Osteoblast (primary cell): ENCODE results near the gene FAM110C. TPM values are rescaled to one million over a fixed set of nuclear protein-coding genes. Genes with fewer than 3 reads are reported as not detected.

Experiments
- DNase-seq: peaks from one replicate; pipeline ENCODE4 v3.0.0; 2011; ENCODE audit warnings: low spot score, mixed read lengths; ENCODE audit not compliant: insufficient read length; ENCODE audit errors: missing footprints
- H2AFZ ChIP-seq: 2 replicates; pipeline ENCODE4 v1.6.0; 2011; ENCODE audit warnings: mild to moderate bottlenecking, low read length
- H3K27ac ChIP-seq: 2 replicates; pipeline ENCODE4 v1.5.1; 2011; ENCODE audit warnings: mild to moderate bottlenecking, low read depth, low read length, moderate library complexity
- H3K27me3 ChIP-seq: 2 replicates; pipeline ENCODE4 v1.6.0; 2012; ENCODE audit warnings: mild to moderate bottlenecking, control low read depth, inconsistent platforms, low read length, moderate library complexity; ENCODE audit not compliant: insufficient read depth
- H3K36me3 ChIP-seq: 2 replicates; pipeline ENCODE4 v1.5.1; 2011; ENCODE audit warnings: mild to moderate bottlenecking, low read length, control low read depth, moderate library complexity; ENCODE audit not compliant: insufficient read depth
- H3K4me1 ChIP-seq: 2 replicates; pipeline ENCODE4 v1.5.1; 2011; ENCODE audit warnings: mild to moderate bottlenecking, low read length, control low read depth, moderate library complexity; ENCODE audit not compliant: insufficient read depth
- H3K4me2 ChIP-seq: 2 replicates; pipeline ENCODE4 v1.6.0; 2011; ENCODE audit warnings: mild to moderate bottlenecking, low read length; ENCODE audit not compliant: insufficient read depth
- H3K4me3 ChIP-seq: fragments of 200-600 bp; sonication (generic); 3 replicates; pipeline ENCODE4 v1.5.1; 2012; ENCODE audit warnings: mild to moderate bottlenecking, low read length, inconsistent platforms; ENCODE audit not compliant: insufficient read depth
- H3K79me2 ChIP-seq: 2 replicates; pipeline ENCODE4 v1.6.0; 2012; ENCODE audit warnings: mild to moderate bottlenecking, low read length, control low read depth, inconsistent platforms; ENCODE audit not compliant: insufficient read depth
- H3K9me3 ChIP-seq: 2 replicates; pipeline ENCODE4 v1.5.1; 2011; ENCODE audit warnings: low read depth, low read length, control low read depth
- H4K20me1 ChIP-seq: 2 replicates; pipeline ENCODE4 v1.6.0; 2012; ENCODE audit warnings: mild to moderate bottlenecking, low read length, control low read depth; ENCODE audit not compliant: insufficient read depth
- CTCF ChIP-seq: IDR thresholded peaks from 2 replicates; pipeline ENCODE4 v1.5.1; 2011; ENCODE audit warnings: mild to moderate bottlenecking, low read depth, low read length, moderate library complexity; ENCODE audit errors: extremely low read depth
- total RNA-seq: library from RNA; depleted of rRNA; stranded (reverse); fragments of >200 nt; gene quantifications from 2 replicates; pipeline ENCODE4 v1.2.3, GENCODE V29; 2012

The FAM110C gene
- total RNA-seq, 1 donor = not detected

- no peaks in the 10 kb centered on the region for H3K36me3 ChIP-seq
- H3K27me3 ChIP-seq = no peaks in the 10 kb centered on the region
- no peak overlapping the region for H3K27ac ChIP-seq
- H4K20me1 ChIP-seq = no peaks in the 10 kb centered on the region
- no peaks in the 10 kb centered on the region for H3K4me1 ChIP-seq
- H2AFZ ChIP-seq = no peak overlapping the region
- DNase-seq = no peak
- no peak overlapping the region for H3K4me3 ChIP-seq
- H3K9me3 ChIP-seq = peaks cover 11% of the 10 kb centered on the region
- H3K4me2 ChIP-seq = no peak overlapping the region
- TF ChIP-seq CTCF = no peak
- no peaks in the 10 kb centered on the region for H3K79me2 ChIP-seq
These were observed 9.5 kb upstream of the FAM110C start for GRCh38 chr2:55587-56448.

- Histone ChIP-seq H3K27ac (no peak overlapping the region), H3K27me3 (peaks cover 4% of the 10 kb centered on the region), H3K9me3 (no peaks in the 10 kb centered on the region), H2AFZ (no peak overlapping the region), H3K4me1 (no peaks in the 10 kb centered on the region), H3K36me3 (no peaks in the 10 kb centered on the region), H3K79me2 (no peaks in the 10 kb centered on the region), H3K4me2 (no peak overlapping the region), H4K20me1 (no peaks in the 10 kb centered on the region), H3K4me3 (no peak overlapping the region)
- DNase-seq = no peak
- TF ChIP-seq CTCF = no peak
These were observed 5.3 kb upstream of the FAM110C start for GRCh38 chr2:51613-52012.

- H4K20me1 ChIP-seq = no peaks in the 10 kb centered on the region
- H3K9me3 ChIP-seq = no peaks in the 10 kb centered on the region
- no peak overlapping the region for H3K4me3 ChIP-seq
- DNase-seq = no peak
- peaks cover 10% of the 10 kb centered on the region for H3K27me3 ChIP-seq
- H3K4me1 ChIP-seq = no peaks in the 10 kb centered on the region
- no peaks in the 10 kb centered on the region for H3K36me3 ChIP-seq
- no peak overlapping the region for H3K4me2 ChIP-seq
- TF ChIP-seq CTCF = no peak
- H3K79me2 ChIP-seq = no peaks in the 10 kb centered on the region
- no peak overlapping the region for H3K27ac ChIP-seq
- H2AFZ ChIP-seq = no peak overlapping the region
These were observed 1.4 kb upstream of the FAM110C start for GRCh38 chr2:47737-48136.

GRCh38 chr2:47346-47725 is 1.0 kb upstream of the FAM110C start:
- H2AFZ ChIP-seq = no peak overlapping the region
- no peaks in the 10 kb centered on the region for H3K79me2 ChIP-seq
- H3K9me3 ChIP-seq = no peaks in the 10 kb centered on the region
- H3K4me3 ChIP-seq = no peak overlapping the region
- no peaks in the 10 kb centered on the region for H4K20me1 ChIP-seq
- no peak overlapping the region for H3K27ac ChIP-seq
- no peaks in the 10 kb centered on the region for H3K4me1 ChIP-seq
- no peak for TF ChIP-seq CTCF
- peaks cover 10% of the 10 kb centered on the region for H3K27me3 ChIP-seq
- no peak overlapping the region for H3K4me2 ChIP-seq
- no peaks in the 10 kb centered on the region for H3K36me3 ChIP-seq
- no peak for DNase-seq
